A549 treated with AZD9567 at 1 μM for 4 hours (cell line): ENCODE data around the gene MYH11. TPM values are rescaled to one million over a fixed set of nuclear protein-coding genes. Genes with fewer than 3 reads are reported as not detected.

Source experiments
- total RNA-seq: library from RNA; stranded (reverse); fragments of 200-300 nt; extraction: Qiagen RNA extraction; gene quantifications from 5 replicates; pipeline ENCODE4 v1.2.3, GENCODE V29; 2022; ENCODE audit not compliant: insufficient read depth

The MYH11 gene
- 0.05 to 0.09 TPM (median 0.06 TPM) in 4 of 5 replicates, not detected in the other for total RNA-seq

GRCh38 chr16:15856901-15857698, at the start of gene MYH11:
MYH11 (minus strand) TSS chr16:15857028; CDS start chr16:15838252, 18,776 bp downstream.

DNA sequence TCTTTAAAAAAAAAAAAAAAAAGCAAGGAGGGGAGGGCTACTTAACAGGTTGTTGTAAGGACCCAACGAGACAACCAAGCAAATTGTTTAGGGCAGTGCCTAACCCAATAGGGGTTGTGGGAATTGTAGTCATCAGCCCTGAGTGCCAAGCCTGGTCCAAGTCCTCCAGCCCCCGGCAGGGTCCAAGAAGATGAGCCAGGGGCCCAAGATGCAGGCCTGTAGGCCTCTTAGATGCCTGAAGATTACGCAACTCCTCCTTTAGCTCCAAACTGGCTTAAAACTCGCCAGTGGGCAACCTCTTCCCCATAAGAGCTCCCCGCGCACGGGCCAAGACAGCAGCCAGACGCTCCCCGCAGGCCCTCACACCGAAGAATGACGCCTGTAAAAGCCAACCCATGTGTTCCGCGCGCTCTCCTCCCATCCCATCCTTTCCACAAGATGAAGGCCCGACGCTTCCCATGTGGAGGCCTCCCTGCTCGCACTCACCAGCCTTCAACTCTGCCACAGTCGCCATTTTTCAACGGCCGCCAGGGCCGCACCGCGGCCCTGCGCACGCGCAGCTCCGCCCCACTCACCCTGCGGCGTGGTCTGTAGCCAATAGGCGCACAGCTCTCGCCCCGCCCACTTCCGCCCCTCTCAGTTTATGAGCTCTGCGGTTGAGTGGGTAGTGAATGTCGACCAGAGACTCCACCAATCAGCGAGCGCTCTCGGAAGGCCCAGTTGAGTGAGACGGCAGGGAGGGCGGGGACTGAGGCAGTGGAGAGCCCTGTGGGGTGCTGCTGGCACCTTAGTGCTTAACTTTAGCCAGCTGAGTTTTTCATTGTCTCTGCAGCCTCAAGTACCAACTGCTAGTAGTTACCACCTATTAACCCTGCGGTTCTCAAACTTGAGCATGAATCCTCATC, 31.5 kb upstream of the MYH11 start, which contains the start of gene CEP20:
CEP20 (minus strand) TSS at position 532 of the 905 bp plus-strand sequence; CDS start at position 514, 18 bp downstream.

Other genes starting within 250 kb of the MYH11 start
- gene MARF1, start 213.9 kb downstream of the MYH11 start, total RNA-seq = 9.0 to 11.0 TPM (median 10.0 TPM) in 5 replicates
- 35.0 to 38.2 TPM (median 38.0 TPM) in 5 replicates for gene NDE1, start 206.8 kb downstream of the MYH11 start, total RNA-seq
- 31.9 to 65.1 TPM (median 35.3 TPM) in 5 replicates for gene CEP20, start 31.6 kb upstream of the MYH11 start, total RNA-seq
- 64.6 to 78.3 TPM (median 77.1 TPM) in 5 replicates for gene ABCC1, start 92.6 kb upstream of the MYH11 start, total RNA-seq